OCI-LY3 (cell line): ENCODE measurements around the gene TCF4.

Source experiments
- CTCF ChIP-seq: fragments of 200-600, 300-600 bp; sonication (generic); IDR thresholded peaks from 2 replicates; pipeline ENCODE4 v1.5.1; 2014; ENCODE audit warnings: antibody characterized with exemption, low read length, low read depth
- EZH2phosphoT487 ChIP-seq: fragments of 200-600 bp; shearing (Covaris generic); IDR thresholded peaks from 2 replicates; pipeline ENCODE4 v1.6.1; 2018; ENCODE audit warnings: antibody characterized with exemption, mixed run types, low read depth

- TF ChIP-seq CTCF (no peak), EZH2phosphoT487 (no peak)
Observed at GRCh38 chr18:55246278-55246677, 341.7 kb downstream of the TCF4 start.
